Effector CD8-positive, alpha-beta T cell (primary cell): ENCODE measurements around the gene PAX2.

Experiments used
- DNase-seq: peaks from one replicate; lab custom pipeline; 2025; lab: John Stamatoyannopoulos, UW

PAX2 gene

GRCh38 chr10:100755821-100756220 lies 10.4 kb downstream of the PAX2 start:
- DNase-seq = no peak

- DNase-seq = no peak
Observed at GRCh38 chr10:100759331-100759730, 13.9 kb downstream of the PAX2 start.

- no peak for DNase-seq
Observed at GRCh38 chr10:100760726-100761125, 15.3 kb downstream of the PAX2 start.

- DNase-seq = no peak
Observed at GRCh38 chr10:100761191-100761590, 15.8 kb downstream of the PAX2 start.

GRCh38 chr10:100763043-100763747 lies 17.8 kb downstream of the PAX2 start:
- DNase-seq = no peak

GRCh38 chr10:100766693-100767421 lies 21.5 kb downstream of the PAX2 start:
- no peak for DNase-seq

- no peak for DNase-seq
Observed at GRCh38 chr10:100767422-100767775, 22.0 kb downstream of the PAX2 start.

GRCh38 chr10:100769481-100769880 lies 24.1 kb downstream of the PAX2 start:
- no peak for DNase-seq

GRCh38 chr10:100773646-100774045 lies 28.3 kb downstream of the PAX2 start:
- DNase-seq = no peak

GRCh38 chr10:100774223-100774622 lies 28.8 kb downstream of the PAX2 start:
- DNase-seq = no peak

GRCh38 chr10:100774876-100775275 lies 29.5 kb downstream of the PAX2 start:
- DNase-seq = no peak

- no peak for DNase-seq
Observed at GRCh38 chr10:100775386-100775785, 30.0 kb downstream of the PAX2 start.

- no peak for DNase-seq
Observed at GRCh38 chr10:100775871-100776270, 30.5 kb downstream of the PAX2 start.

GRCh38 chr10:100776671-100777070 lies 31.3 kb downstream of the PAX2 start:
- DNase-seq = no peak

GRCh38 chr10:100779329-100779728 lies 33.9 kb downstream of the PAX2 start:
- no peak for DNase-seq

GRCh38 chr10:100780324-100780723 lies 34.9 kb downstream of the PAX2 start:
- DNase-seq = no peak

GRCh38 chr10:100781145-100781665 lies 35.8 kb downstream of the PAX2 start:
- no peak for DNase-seq

GRCh38 chr10:100782461-100783244 lies 37.3 kb downstream of the PAX2 start:
- no peak for DNase-seq

GRCh38 chr10:100784126-100784525 lies 38.7 kb downstream of the PAX2 start:
- DNase-seq = no peak

- no peak for DNase-seq
Observed at GRCh38 chr10:100786591-100786990, 41.2 kb downstream of the PAX2 start.

GRCh38 chr10:100788002-100788903 lies 42.9 kb downstream of the PAX2 start:
- no peak for DNase-seq
